ENCODE measurements around the gene PP2D1.
"Not testable (repeated sequence)": the region's sequence is repeated elsewhere in the genome, so short reads cannot be mapped to it uniquely, and the experiment has no call there.

Gene PP2D1

DNA sequence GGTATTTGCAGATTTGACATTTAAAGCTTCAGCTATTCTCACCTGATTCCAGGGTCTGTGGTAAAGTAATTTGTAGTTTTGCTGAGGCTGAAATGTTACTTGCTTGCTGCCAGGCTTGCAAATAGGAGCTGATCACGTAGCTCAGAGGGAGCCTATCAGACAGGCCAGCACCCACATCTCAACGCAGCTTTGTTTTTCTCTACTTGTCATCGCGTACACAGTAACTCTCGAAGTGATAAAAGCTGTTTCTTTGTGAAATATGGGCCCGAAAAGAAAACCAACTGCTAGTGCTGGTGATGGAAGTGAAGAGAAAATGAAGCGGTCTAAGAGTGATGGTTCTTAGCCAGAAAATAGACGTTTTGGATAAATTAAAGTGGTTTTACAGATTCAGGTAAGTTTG lies 41.7 kb downstream of the PP2D1 start:
- no peak for DNase-seq (ENCODE audit: low read depth in 3 of 3)

DNA sequence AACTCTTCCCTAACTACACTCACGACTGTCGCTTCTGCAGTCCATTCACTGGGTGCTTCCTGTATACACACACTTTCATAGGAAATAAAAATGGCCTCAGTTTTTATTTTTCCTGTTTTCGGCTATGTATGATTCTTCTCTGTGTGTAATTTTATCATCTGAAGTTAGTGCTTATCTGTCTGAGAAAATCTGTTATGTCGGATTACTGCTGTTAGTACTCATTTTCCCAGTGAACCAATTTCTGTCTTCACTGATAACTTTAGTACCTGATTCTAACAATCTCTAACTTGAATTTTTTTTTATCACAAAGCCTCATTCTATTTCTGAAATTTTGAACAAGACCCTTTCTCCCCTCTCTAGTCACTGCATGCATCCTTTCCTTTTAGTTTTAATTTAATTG lies 44.3 kb downstream of the PP2D1 start:
- DNase-seq (ENCODE audit: low read depth in 3 of 3), result no peak

DNA sequence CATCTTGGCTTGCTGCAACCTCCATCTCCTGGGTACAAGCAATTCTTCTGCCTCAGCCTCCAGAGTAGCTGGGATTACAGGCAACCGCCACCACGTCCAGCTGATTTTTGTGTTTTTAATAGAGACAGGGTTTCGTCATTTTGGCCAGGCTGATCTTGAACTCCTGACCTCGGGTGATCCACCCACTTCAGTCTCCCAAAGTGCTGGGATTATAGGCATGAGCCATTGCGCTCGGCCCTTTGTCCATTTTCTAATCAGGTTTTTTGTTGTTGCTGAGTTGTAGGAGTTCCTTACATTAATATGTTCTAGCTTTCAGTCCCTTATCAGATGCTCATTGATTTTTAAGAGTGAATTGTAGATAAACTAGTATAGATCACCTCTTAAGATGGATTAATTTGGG lies 44.9 kb downstream of the PP2D1 start:
- no peak for DNase-seq (ENCODE audit: low read depth in 3 of 3)

DNA sequence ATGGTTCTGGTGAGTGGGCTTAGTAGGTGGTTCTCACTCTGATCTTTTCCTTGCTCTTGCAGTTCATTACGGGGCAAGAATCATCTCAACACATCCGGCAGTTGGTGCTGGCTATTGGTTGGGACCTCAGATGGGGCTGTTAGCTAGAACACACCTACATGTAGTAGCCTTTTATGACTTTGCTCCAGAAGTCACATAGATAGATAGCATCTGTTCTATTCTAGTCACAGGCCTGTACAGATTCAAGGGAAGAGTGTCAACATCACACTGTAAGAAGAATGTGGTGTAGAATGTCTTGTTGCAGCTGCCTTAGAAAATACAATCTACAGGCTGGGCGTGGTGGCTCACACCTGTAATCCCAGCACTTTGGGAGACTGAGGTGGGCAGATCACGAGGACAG lies 50.1 kb downstream of the PP2D1 start:
- DNase-seq (ENCODE audit: low read depth in 3 of 3), result no peak

DNA sequence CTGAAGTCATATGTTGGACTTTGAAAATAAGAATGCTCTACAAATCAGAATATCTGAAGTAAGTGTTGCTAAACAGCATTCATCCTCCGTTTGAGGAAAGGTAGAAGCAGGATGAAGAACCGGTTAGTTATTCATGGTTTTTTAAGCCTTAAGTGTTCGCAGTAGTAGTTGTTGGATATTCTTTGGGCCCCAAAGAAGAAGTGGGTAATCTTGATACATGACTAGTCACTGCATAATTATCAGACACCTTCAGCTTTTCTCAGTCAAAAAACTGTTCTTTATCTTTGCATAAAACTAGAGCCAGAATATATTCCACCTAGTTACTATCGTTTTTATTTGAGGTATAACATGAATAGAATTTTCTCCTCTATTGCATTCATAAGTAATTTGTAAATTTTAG lies 51.4 kb downstream of the PP2D1 start:
- DNase-seq (ENCODE audit: low read depth in 3 of 3), result no peak

DNA sequence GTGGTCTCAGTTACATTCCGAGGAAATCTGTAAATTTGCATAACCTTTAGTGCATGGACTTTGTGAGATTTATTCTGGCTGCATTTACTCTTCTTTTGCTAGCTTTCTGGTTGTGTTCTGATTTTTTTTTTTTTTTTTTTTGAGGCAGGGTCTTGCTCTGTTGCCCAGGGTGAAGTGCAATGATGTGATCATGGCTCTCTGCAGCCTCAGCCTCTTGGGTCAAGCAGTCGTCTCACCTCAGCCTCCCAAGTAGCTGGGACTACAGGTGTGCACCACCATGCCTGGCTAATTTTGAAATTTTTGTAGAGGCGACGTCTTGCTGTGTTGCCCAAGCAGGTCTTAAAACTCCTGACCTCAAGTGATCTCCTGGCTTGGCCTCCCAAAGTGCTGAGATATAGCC lies 52.6 kb downstream of the PP2D1 start:
- DNase-seq (ENCODE audit: low read depth in 3 of 3), result no peak

DNA sequence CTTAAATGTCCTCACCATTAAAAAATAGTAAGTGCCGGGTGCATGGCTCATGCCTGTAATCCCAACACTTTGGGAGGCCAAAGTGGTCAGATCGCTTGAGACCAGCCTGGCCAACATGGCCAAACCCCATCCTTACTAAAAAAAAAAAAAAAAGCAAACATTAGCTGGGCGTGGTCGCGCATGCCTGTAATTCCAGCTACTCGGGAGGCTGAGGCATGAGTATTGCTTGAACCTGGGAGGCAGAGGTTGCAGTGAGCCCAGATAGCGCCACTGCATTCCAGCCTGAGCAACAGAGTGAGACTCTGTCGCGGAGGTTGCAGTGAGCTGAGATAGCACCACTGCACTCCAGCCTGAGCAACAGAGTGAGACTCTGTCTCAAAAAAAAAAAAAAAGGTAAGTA lies 54.7 kb downstream of the PP2D1 start:
- not testable (repeated sequence) for DNase-seq (ENCODE audit: low read depth in 3 of 3)

DNA sequence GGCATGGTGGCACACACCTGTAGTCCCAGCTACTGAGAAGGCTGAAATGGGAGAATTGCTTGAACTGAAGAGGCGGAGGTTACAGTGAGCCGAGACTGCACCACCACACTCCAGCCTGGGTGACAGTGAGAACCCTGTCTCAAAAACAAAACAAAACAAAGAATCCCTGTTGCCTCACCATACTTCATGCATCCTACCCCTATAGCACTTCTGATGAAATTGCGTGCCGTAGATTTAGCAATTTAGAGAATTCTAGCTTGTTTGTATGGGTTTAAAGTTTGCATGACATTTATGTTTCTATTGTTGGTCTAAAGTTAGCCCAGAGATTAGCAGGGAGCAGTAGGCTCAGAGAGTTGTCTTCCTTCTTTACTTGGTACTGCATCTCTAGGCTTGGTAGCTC lies 57.4 kb downstream of the PP2D1 start:
- no peak for DNase-seq (ENCODE audit: low read depth in 3 of 3)

DNA sequence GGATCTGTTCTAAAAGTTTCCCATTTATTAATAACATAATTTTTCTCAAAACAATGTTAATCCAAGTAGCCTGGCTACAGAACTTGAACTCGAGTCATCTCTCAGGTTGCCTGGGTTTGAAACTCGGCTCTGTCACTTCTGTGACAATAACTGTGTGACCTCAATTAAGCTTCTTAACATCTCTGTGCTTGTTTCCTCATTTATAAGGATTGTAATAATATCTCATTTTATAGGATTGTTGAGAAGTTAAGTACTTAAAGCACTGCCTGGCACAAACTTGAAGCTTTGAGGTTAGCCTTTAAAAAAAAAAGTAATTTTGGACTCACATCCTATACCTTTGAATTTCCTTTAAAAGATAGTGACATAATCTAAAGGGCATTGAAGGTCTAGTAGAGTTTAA lies 61.7 kb downstream of the PP2D1 start:
- no peak for DNase-seq (ENCODE audit: low read depth in 3 of 3)

DNA sequence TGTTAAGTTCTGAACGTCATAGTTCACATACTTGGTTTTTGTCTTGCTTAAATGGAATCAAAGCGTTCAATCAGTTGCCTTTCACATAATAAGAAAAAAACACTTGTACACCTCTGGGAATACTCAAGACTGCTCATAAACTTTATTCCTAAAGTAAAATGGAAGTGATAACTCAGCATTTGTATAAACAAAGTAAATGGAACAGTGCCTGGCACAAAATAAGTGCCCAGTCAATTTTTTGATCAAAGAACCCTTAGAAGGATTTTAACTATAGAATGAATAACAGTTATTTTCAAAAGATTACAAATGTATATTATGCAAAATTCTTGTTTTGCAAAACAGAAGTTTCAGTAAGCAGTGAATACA lies 63.9 kb downstream of the PP2D1 start:
- DNase-seq (ENCODE audit: low read depth in 3 of 3), result no peak

DNA sequence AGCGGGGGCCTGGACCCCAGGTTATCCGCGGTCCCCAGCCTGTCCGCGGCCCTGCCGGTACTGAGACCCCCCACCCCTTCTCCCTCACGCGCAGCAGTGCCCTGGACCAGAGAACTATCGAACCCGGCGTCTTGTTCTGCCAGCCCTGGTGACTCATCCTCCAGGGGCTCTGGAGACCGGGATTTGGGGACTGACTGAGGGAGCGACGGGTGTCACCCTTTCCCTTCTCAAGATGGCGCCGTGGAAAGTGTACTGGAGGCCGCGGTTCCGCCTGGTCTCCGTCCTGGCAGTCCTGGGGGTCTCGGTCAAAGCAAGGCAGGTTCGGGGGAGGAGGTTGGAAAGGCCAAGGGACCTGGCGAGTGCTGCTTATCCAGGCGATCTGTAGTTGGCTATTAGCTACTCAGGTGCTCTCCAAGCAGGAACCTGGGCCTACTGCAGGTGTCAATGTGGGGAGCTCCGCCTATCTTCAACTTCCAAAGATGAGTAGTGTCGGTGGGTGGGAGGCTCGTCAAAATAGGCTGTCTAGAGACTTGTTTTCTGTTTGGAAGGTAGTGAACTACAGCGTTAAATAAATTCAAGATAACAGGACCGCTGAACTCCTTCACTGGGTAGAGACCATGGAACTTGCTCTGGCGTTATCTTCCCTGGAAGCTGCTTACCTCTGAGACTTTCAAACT lies 64.4 kb downstream of the PP2D1 start:
- DNase-seq (ENCODE audit: low read depth in 3 of 3), result peak; percentile 15 to 34 (median 18)

DNA sequence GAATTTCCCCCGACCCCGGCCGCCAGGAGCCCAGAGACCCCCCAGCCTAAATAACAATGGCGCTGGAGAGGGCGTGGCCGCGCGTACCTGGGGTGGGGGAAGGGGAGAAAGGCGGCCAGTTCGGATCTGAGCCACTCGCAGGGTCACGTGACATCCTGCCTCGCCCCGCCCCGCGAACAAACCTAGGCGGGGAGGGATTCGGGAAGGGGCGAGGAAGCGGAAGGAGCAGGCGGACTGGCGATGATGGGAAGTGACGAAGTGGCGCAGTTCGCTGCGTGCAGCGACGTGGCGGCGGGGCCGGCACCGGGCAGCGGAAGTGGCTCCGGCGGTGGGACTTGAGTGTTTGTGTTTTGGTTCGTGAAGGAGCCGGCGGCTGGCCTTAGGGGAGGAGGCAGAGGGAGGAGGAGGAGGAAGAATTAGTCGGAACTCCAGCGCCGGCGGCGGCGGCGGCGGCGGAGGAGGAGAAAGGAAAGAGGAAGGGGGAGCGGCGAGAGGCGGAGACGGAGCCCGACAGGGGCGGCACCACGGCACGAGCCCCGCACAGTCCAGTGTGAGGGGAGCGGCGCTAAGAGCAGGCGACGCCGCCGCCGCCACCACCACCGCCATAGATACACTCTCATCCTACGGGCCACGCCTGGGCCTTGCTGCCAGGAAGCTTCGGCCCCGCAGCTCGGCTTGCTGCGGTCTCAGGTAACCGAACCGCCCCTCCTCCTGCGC lies 65.1 kb downstream of the PP2D1 start, which contains the start of gene RAB5A:
RAB5A (plus strand) TSS at position 266 of the 717 bp plus-strand sequence. CDS start 3,802 bp downstream, outside the sequence.
- peak; percentile 94 to 97 (median 96) for DNase-seq (ENCODE audit: low read depth in 3 of 3)

DNA sequence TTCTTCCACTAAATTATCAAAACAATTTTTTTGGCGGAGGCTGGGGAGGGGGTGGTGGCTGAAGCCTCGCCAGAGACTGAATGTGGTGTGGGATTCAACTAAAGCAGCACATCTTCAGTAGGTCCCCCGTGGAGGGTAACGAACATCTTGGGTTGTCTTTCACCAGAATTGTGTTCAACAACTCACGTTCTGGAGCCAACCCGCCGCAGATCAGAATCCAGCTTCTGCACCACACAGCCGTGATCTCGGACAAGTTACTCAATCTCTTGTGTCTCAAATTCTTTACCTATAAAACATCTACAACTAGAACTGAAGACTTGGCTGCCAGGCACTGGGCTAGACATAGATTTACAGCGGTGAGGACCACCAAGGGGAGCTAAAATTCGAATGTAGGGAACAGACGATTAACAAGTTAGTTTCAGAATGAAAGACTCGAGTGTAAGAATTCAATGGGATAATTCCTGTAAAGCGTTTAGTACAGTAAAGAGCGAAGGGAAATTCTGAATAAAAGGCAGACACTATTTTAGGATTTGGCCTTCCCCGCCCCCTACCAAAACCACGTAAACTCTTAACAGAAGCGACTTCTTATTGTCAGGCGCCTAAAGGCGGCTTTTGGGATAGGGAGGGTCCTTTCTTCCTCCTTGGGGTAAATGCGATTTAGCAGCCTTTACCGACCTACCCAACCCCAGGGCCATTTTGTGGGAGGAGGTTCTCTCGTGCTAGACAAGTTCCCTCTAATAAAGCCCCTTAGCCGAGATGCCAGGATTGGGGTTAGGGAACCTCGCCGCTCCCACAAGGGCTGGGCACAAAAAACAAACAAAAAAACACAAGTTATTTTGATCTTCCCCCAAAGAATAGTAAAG lies 65.9 kb downstream of the PP2D1 start:
- no peak for DNase-seq (ENCODE audit: low read depth in 3 of 3)

DNA sequence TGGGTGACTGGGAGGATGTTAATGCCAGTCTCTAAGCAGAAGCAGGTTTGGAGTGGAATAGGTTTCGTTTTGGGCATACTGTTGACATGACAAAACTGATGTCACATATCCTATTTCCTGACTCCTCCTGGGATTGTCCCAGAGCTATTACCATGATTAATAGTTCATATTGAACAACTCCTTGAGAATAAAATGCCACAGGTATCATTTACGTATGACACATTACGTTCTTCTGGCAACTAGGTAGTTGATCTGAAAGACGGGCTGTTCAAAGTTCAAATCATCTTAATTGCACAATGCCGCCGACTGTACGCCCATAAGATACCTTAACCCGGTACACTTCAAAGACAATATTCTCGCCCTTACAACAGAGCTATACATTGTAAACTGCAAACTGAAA lies 66.5 kb downstream of the PP2D1 start:
- DNase-seq (ENCODE audit: low read depth in 3 of 3), result no peak

DNA sequence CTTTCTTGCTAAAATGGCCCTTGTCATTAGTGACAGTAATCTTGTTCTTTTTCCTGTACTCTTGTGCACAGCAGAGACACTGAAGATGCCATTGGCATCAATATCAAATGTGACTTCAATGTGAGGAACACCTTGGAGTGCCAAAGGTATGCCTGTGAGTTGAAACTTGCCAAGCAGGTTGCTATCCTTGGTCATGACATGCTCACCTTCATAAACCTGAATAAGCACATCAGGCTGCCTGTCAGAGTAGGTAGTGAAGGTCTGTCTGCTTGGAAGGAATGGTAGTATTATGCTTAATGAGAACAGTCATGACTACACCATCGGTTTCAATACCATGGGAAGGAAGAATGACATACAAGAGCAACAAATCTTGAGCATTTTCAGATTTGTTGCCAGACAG lies 71.4 kb downstream of the PP2D1 start:
- no peak for DNase-seq (ENCODE audit: low read depth in 3 of 3)

DNA sequence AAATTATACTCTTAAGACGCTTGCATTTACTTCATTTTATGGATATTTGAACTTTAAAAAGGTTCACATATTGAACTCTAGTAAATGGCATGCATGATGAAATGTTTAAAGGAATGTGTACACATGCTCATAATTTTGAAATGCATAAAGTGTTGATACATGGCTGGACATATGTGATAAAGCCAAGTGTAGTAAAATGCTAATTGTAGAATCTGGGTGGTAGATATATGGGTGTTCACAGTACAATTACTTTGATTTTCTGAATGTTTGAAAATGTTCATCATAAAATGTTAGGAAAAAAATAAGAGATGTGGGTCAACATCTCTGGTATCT lies 73.8 kb downstream of the PP2D1 start:
- no peak for DNase-seq (ENCODE audit: low read depth in 3 of 3)

DNA sequence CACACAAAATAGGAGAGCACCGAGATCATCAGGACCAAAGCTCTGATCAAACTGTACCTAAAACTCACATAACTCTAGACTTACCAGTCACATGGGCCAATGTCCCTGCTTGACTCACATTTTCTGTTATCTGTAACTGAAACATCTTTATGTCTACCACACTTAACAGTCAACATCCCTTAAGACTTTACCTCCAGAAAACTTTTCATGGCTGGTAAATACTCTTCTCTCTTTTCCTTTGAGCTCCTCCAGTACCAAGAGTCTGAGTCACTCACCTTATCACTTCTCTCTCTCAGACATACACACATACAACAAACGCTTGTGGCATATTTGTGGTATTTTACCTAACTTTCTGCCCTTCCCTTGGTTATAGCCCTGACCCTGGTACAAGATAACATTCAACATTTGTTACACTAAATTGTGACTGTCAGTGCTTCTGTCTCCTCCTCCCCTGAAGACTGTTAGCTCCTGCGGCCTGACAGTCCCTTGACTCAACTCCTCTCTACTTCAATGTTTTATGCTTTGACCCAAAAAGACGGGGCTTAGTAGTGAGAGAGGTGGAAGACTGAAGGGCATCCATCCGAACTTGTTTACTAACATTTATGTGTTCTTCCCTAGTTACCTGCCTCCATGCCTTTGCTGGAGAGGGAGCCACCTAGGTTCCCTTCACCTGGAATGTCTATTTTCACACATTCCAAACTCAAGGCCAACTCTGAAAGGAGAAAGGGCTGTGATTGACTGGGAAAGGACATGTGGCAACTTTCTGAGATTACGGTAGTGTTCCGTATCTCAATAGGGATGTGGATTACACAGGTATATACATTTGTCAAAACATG lies 74.4 kb downstream of the PP2D1 start:
- DNase-seq (ENCODE audit: low read depth in 3 of 3), result no peak
